Glomerular visceral epithelial cell (primary cell): ENCODE measurements around the gene VAV3.
"Not testable (repeated sequence)": the region's sequence is repeated elsewhere in the genome, so short reads cannot be mapped to it uniquely, and the experiment has no call there.

Experiments used
- DNase-seq: peaks from one replicate; pipeline ENCODE4 v3.0.0-alpha.2; 2016; ENCODE audit errors: extremely low spot score

VAV3 gene

GRCh38 chr1:107683191-107683657, 281.8 kb downstream of the VAV3 start:
- DNase-seq: peak; percentile 52

GRCh38 chr1:107682467-107682866, 282.5 kb downstream of the VAV3 start:
- DNase-seq: no peak

DNA sequence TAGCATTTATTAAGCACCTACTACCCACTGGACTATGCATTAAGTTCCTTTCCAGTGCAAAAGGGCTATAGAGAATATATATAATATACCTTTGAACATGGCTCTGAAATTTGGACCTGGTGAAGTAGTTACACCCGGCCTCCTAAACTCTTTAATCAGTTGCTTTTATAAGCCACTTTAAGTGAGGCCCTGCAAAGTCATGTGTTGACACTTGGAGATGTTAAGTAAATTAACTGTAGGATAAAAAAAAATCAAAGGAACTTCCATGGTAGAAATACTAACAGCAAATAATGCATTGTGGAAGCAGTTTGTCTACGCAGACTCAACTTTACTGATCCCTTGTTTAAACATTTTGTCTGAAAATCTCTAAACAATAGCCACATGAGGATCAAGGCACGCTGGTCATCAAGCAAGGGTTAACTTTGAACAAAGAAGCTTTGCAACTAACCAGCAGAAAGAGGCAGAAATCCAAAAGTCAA, 283.9 kb downstream of the VAV3 start:
- DNase-seq: no peak

GRCh38 chr1:107680579-107680985, 284.4 kb downstream of the VAV3 start:
- no peak for DNase-seq

DNA sequence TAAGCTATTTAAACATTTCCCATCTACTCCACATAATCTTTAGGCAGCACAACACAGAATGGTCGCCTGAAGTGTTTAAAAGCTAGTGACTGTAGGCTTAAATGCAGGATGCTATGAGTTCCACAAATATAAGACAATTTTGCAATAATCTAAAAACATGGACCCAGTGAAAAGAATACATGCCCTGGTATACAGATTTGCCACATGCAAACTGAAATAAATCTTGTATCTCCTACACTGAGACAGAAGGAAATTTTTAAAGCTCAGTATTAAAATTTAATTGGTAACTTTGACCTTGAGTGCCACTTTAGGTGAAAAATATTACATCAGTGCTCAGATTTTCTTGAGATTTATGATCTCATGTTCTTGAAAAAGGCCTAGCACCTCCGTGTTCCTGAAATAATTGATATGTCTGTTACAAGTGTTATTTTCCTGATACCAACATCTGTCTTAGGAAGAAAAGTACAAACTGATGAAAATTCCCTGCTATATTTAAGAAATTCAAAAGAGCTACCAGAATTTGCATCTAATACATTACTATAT, 285.5 kb downstream of the VAV3 start:
- DNase-seq: no peak

GRCh38 chr1:107678993-107679392, 286.0 kb downstream of the VAV3 start:
- no peak for DNase-seq

DNA sequence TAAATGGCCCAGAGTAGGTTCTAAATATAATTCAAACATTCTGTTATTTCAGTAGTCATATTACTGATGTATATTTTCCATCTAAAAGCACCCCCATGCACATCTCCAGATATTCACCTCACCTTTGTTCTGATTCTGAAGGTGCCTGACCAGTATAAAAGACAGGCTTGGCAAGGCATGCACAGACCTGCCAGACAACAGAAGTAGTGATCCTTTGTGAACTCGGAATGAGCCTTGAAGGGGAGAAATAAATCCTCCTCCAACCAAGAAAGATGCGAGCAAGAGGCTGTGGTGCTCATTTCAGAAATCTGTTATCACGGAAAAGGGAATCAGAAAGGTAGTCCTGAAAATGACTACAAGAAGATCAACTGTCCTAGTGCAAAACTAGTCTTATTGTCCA, 287.3 kb downstream of the VAV3 start:
- no peak for DNase-seq

DNA sequence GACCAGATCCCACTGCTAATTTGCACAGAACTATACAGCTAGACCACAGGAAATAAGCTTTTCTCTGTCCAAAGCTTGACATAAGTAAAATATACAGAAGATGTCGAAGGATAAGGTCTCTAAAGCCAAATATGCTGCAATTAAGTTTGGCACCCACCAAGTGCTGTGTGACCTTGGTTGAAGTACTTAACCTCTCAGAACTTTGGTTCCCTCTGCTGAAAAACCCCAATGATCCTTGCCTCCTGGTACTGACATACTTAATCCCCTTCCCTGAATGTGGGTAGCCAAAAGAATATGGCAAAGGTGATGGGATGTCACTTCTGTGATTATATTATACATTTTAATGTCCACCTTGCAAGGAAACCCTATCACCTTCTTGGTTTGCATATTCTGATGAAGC, 290.5 kb downstream of the VAV3 start:
- no peak for DNase-seq

DNA sequence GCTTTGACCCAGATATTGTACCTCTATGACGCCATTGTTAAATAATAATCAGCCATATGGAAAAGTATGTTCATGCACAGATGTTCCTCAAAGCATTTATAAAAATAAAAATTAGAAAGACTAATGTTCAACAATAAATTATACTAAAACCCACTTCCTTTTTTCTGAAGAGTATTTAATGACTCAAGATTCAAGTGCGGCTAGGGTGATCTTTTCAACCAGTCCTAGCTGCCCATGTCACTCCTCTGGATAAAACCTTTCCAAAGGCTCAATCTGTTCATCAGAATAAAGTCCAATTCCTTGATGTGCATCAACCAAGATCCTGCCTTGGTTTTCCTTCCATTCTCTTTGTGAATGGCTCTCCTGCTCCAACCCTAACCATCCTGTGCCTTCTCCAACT, 292.0 kb downstream of the VAV3 start:
- no peak for DNase-seq

- DNase-seq: no peak
These were observed 294.5 kb downstream of the VAV3 start for GRCh38 chr1:107670397-107671040.

- DNase-seq: peak; percentile 69
These were observed 295.0 kb downstream of the VAV3 start for GRCh38 chr1:107669996-107670395.

DNA sequence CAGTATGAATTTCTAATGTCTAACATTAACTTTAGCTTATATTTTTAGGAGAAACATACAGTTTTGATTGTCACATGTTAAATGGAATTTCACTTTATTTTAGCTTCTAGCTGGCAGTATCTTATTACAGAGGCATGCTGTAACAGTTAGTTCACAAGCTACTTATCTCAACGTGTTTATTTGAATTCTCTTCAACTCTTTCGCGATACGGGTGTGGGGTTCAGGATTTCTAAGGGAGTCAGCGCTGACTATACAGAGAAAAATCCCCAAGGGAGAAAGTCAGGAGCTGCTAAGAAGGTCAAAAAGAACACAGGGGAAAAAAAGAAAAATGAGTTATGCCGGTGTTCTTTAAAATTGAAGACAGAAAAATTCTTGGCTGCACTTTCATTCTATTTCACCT, 296.2 kb downstream of the VAV3 start:
- no peak for DNase-seq

- DNase-seq: no peak
These were observed 298.5 kb downstream of the VAV3 start for GRCh38 chr1:107666493-107666892.

DNA sequence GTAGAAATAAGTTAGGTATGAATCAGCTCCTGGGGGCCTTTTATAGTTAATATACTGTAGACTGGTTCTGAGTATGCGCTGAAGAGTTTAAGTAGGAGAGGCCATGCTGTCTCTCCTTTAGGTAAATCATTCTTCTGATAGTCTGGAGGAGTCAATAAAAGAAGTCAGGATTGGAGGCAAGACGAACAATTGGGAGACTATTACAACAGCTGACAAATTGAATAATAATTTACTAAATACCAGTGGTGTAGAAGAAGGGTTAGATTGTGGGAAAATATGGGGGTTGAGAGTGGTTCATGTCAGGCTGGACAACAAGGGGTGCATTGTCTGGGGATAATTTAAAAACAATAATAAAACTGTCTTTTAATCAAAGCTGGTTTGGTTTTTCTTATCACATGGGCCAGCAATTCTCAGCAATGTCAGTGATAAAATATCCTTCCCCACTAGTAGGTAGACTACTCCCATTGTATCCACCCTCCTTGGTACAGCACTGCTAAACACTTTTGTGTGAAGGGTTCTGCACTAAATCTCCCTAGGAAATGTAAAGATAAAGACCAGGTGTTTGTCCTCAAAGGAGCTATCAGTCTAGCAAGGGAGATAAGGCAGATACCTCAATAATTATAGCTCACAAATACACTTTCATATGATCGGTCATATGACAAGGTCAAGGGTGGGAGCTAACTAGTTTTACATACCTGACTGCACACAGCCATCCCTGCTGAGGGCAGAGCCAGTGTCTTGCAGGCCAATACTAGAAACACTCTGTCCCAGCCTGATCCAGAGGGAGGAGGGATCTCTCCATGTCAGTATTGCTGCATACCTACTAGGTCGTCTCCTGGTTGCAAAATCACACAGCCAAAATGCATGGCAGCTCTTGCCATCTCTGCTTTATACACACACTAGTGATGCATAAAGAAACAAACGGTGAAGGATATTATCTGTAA, 299.7 kb downstream of the VAV3 start:
- DNase-seq: peak; percentile 15

DNA sequence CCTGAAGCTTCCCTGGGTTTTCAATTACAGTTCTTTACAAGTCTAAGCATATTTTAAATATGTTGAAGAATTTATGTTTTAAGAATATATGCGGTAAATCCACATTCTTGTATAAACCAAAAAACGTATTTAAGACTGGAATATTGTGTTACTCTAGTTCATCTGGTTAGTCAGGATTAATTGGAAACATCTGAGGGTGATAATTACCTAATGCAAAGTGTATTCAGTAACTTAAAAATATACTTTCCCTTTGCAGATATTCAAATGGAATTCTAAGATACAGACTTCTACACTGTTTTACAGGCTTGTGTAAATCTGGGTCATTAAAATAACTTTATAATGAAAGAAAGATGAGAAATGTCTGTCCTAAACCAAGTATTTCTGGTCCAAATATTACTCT, 302.0 kb downstream of the VAV3 start:
- DNase-seq: no peak

- no peak for DNase-seq
These were observed 303.8 kb downstream of the VAV3 start for GRCh38 chr1:107661158-107661557.

- no peak for DNase-seq
These were observed 305.0 kb downstream of the VAV3 start for GRCh38 chr1:107659961-107660360.

DNA sequence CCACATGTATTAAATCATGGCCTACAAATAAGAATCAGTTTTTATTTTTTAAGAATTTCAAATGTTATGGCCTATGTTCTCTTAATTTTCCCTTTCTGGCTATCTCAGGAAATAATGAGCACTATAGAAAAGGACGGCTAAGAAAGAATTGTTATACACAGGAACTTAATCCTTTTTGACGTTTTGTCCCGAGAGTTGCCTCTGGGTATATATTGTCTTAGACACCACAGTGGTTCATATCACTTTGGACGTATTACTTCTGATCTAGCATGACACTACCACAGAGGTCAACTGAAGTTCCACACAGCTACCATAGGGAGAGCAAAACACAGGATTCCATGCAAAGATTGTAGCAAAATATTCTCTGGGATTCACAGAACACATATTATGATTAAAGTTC, 307.6 kb downstream of the VAV3 start:
- DNase-seq: no peak

DNA sequence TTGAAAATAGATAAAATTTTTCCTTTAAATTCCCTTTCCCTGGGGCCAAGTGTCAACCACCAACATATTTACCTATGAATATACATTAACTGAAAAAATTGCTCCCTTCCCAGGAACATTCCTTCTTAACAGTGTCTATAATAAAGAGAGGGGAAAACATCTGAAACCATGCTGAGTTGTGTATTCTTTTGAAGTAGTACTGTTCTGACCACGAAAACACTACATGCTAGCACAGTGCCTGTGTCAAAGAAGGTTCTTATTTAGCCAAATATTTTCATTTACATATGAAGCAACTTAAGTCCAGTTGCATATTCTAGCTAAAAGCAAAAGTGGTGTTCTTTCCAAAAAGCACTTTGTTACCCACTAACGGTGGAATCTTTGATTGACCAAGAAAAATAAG, 311.2 kb downstream of the VAV3 start:
- no peak for DNase-seq

DNA sequence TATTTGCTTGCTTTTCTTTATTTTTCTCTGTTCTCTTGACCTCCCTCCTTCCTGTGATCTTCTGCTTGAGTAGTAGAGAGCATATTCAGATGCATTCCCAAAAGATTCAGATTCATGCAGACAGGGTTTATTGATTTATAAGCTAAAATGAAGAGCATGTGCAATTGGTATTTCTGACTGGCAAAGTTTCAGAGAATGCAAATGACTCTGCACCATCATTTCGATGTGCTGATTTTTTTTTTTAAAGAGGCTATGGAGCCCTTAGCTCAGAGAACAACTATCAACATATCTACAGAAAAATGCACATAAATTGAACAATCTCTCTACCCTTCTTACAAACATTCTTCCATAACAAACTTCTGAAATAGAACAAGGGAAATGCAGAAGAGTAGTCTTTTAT, 312.0 kb downstream of the VAV3 start:
- DNase-seq: no peak

- not testable (repeated sequence) for DNase-seq
These were observed 314.2 kb downstream of the VAV3 start for GRCh38 chr1:107650825-107651224.

DNA sequence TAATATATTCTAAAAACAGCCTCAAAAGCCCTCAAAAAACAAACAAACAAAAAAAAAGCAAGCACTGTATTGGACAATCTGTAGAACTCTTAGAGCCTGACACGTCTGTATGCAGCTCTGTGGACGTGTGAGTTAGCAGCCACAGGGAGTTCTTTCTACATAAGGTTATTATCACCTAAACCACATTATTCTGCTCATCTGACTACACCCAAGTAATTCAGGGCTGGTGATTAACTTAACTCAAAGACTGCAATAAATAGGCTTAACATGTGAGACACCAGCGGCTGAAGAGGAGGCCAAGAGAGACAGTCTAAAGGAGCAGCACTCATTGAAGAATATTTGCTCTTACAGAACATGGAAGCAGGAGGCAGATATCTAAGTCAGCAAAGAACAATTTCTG, 316.0 kb downstream of the VAV3 start:
- peak; percentile 78 for DNase-seq

- peak; percentile 67 for DNase-seq
These were observed 316.9 kb downstream of the VAV3 start for GRCh38 chr1:107648071-107648470.
